Panc1 (cell line): ENCODE data around the gene TRAPPC12. TPM values are rescaled to one million over a fixed set of nuclear protein-coding genes. Genes with fewer than 3 reads are reported as not detected.

Source experiments
- ATAC-seq: fragments of 200-7000 bp; cut with Tn5 transposase; 2 replicates; pipeline ENCODE4 v1.9.1; 2020; ENCODE audit warnings: mild to moderate bottlenecking, moderate library complexity
- BruUV-seq: library from RNA; stranded (reverse); fragments of 400-500 nt; replicated peaks from 2 replicates; lab custom pipeline; 2021; lab: Mats Ljungman, UMichigan
- CTCF ChIA-PET: fragments of 300-600 bp; sonication (Branson Sonifier 250); formaldehyde crosslinking; loops from one replicate; lab custom pipeline; 2022; ENCODE audit warnings: antibody characterized with exemption; lab: Charles Lee
- POLR2A ChIA-PET: fragments of 300-600 bp; sonication (Branson Sonifier 250); formaldehyde crosslinking; loops from one replicate; lab custom pipeline; 2022; ENCODE audit warnings: antibody characterized with exemption; lab: Charles Lee
- DNase-seq: peaks from one replicate; pipeline ENCODE4 v3.0.0-alpha.2; 2010; ENCODE audit warnings: low read depth, low spot score
- H3K27ac ChIP-seq: 2 replicates; pipeline ENCODE4 v1.5.1; 2011; ENCODE audit warnings: mild to moderate bottlenecking, low read length, inconsistent platforms
- H3K27me3 ChIP-seq: fragments of 200-500 bp; sonication (Bioruptor generic); 2 replicates; pipeline ENCODE4 v1.6.0; 2014; ENCODE audit warnings: low read length, inconsistent platforms; ENCODE audit not compliant: control insufficient read depth, insufficient read depth
- H3K36me3 ChIP-seq: fragments of 200-500 bp; sonication (Bioruptor generic); 2 replicates; pipeline ENCODE4 v1.5.1; 2014; ENCODE audit warnings: inconsistent platforms, mild to moderate bottlenecking, low read length, moderate library complexity; ENCODE audit not compliant: control insufficient read depth, insufficient read depth
- H3K4me1 ChIP-seq: 2 replicates; pipeline ENCODE4 v1.5.1; 2011; ENCODE audit warnings: inconsistent platforms, mild to moderate bottlenecking, low read length, moderate library complexity; ENCODE audit not compliant: control insufficient read depth, insufficient read depth
- H3K4me3 ChIP-seq, 2 experiments: 2 replicates each; pipeline ENCODE4 v1.5.1; 2011 to 2012; ENCODE audit warnings: low read depth in 2 of 2, low read length in 2 of 2, mild to moderate bottlenecking in 2 of 2, inconsistent platforms in 1 of 2, moderate library complexity in 1 of 2
- H3K9me3 ChIP-seq: fragments of 200-500 bp; sonication (Bioruptor generic); 2 replicates; pipeline ENCODE4 v1.5.1; 2014; ENCODE audit warnings: low read depth, mild to moderate bottlenecking, inconsistent platforms, low read length, moderate library complexity; ENCODE audit not compliant: control insufficient read depth, insufficient read depth
- CTCF ChIP-seq: fragments of 450-650 bp; IDR thresholded peaks from 2 replicates; pipeline ENCODE4 v1.5.1; 2017; ENCODE audit warnings: mild to moderate bottlenecking
- POLR2AphosphoS5 ChIP-seq: IDR thresholded peaks from 2 replicates; pipeline ENCODE4 v1.6.1; 2012; ENCODE audit warnings: mild to moderate bottlenecking, low read depth, low read length, moderate library complexity
- REST ChIP-seq, 2 experiments: IDR thresholded peaks; 2 replicates each; pipeline ENCODE4 v1.6.1; 2011 to 2012; ENCODE audit warnings: low read depth in 2 of 2, control low read depth in 1 of 2, low read length in 1 of 2, mild to moderate bottlenecking in 1 of 2, moderate library complexity in 1 of 2; ENCODE audit not compliant: insufficient read depth in 1 of 2
- SIN3A ChIP-seq: IDR thresholded peaks from 2 replicates; pipeline ENCODE4 v1.6.1; 2012; ENCODE audit warnings: low read depth, mild to moderate bottlenecking, low read length, moderate library complexity, borderline replicate concordance; ENCODE audit not compliant: insufficient read depth
- TCF7L2 ChIP-seq: IDR thresholded peaks from 2 replicates; pipeline ENCODE4 v1.6.1; 2011; ENCODE audit warnings: mild to moderate bottlenecking, low read depth, low read length, inconsistent platforms
- in situ Hi-C: cut with HindIII; loops from 2 replicates; pipeline ENCODE4 v1.10.0; 2016; ENCODE audit warnings: low sequenced_read_pairs, low pct_unique_long_range_greater_than_20kb
- intact Hi-C: fragments of 100-400 bp; cut with micrococcal nuclease; formaldehyde crosslinking; loops from one replicate; pipeline ENCODE4 v1.10.0; 2022; ENCODE audit not compliant: unreplicated experiment
- total RNA-seq: library from RNA; stranded (reverse); gene quantifications from one replicate; pipeline ENCODE4 v1.2.1, GENCODE V29; 2021; ENCODE audit not compliant: unreplicated experiment

Gene TRAPPC12
- total RNA-seq, 1 experiment from 2014 or later, result 78.7 TPM

GRCh38 chr2:3466482-3466863 lies 87.0 kb downstream of the TRAPPC12 start:
- ChIA-PET CTCF (no interaction called here), POLR2A (no interaction called here)
- Histone ChIP-seq H3K4me1 (no peaks in the 10 kb centered on the region), H3K27ac (no peak overlapping the region), H3K36me3 (no peaks in the 10 kb centered on the region; the same call in 1 of the 2 replicates), H3K4me3 (no peak overlapping the region), H3K9me3 (no peaks in the 10 kb centered on the region), H3K27me3 (no peaks in the 10 kb centered on the region)
- in situ Hi-C loops, result no loop called here
- ATAC-seq (no peak), DNase-seq (no peak)
- no TSS peak for BruUV-seq
- no peak for TF ChIP-seq TCF7L2
- TF ChIP-seq REST (IDR thresholded peaks at IDR 0.05; ENCODE audit: insufficient read depth in 1 of 2, low read depth in 2 of 2, low read length in 1 of 2), result no peak
- no peak for TF ChIP-seq CTCF
- intact Hi-C loops, result no loop called here

- intact Hi-C loops (no loop called here), in situ Hi-C loops (no loop called here)
- H3K36me3 ChIP-seq, result no peaks in the 10 kb centered on the region; the same call in 1 of the 2 replicates
- H3K9me3 ChIP-seq, result no peaks in the 10 kb centered on the region
- H3K4me1 ChIP-seq, result no peaks in the 10 kb centered on the region
- ATAC-seq (no peak), DNase-seq (no peak)
- H3K27ac ChIP-seq, result no peak overlapping the region
- H3K27me3 ChIP-seq, result no peaks in the 10 kb centered on the region
- TF ChIP-seq POLR2AphosphoS5 (no peak), REST (IDR thresholded peaks at IDR 0.05; ENCODE audit: insufficient read depth in 1 of 2, low read depth in 2 of 2, low read length in 1 of 2) (no peak), TCF7L2 (no peak), CTCF (no peak), SIN3A (no peak)
- POLR2A ChIA-PET, result no interaction called here
- no peak overlapping the region for H3K4me3 ChIP-seq
- no TSS peak for BruUV-seq
- CTCF ChIA-PET, result no interaction called here
Measured at GRCh38 chr2:3466966-3467365, 87.5 kb downstream of the TRAPPC12 start.
